ENCODE measurements around the gene CCDC90B.

Gene CCDC90B

DNA sequence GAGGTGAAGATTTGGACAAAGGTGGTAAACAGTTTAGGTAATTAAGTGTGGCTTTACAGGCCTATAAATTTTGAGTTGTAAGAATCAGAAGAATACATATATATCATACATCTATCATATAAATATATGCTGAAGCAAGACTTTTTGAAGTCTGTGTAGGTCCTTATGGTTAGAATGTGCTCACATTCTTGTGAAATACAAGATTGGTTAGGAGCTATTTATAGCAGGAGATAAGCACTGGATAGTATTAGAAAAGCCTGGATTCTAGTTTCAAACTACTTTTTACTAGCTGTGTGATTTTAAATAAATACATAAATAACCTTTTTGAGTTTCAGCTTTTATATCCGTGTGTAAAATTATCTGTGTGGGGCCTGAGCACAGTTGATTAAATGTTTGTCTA, 50.3 kb downstream of the CCDC90B start:
- Histone ChIP-seq H3K36me3 (ENCODE audit: insufficient read depth, low read length) (no peaks in the 10 kb centered on the region), H3K79me2 (ENCODE audit: control insufficient read depth, insufficient read depth, low read length, unreplicated experiment) (no peaks in the 10 kb centered on the region), H2AFZ (ENCODE audit: low read length, unreplicated experiment) (no peak overlapping the region), H3K4me3 (ENCODE audit: low read depth, low read length) (no peak overlapping the region), H3K4me1 (ENCODE audit: control insufficient read depth, insufficient read depth, low read length, unreplicated experiment) (no peaks in the 10 kb centered on the region), H3K27me3 (ENCODE audit: insufficient read depth, low read length) (no peaks in the 10 kb centered on the region), H3K27ac (ENCODE audit: low read depth, low read length) (no peak overlapping the region)

DNA sequence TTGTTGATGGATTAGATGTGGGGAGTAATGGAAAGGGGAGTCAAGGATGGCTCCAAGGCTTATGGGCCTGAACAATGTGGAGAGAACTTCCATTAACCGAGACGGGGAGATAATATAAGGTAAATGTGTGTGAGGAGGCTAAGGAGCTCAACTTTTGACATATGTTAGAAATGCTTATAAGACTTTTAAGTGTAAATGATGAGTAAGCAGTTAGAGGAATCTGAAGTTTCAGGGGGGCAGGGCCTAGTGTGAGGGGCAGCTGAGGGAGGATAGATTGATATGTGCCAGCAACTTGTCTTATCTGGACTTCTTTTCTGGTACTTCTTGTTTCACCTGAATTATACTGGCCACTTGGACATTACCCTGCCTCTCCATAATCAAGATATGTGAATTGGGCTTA, 62.7 kb downstream of the CCDC90B start:
- Histone ChIP-seq H3K27ac (ENCODE audit: low read depth, low read length) (no peak overlapping the region), H3K79me2 (ENCODE audit: control insufficient read depth, insufficient read depth, low read length, unreplicated experiment) (no peaks in the 10 kb centered on the region), H3K36me3 (ENCODE audit: insufficient read depth, low read length) (no peaks in the 10 kb centered on the region), H2AFZ (ENCODE audit: low read length, unreplicated experiment) (no peak overlapping the region), H3K27me3 (ENCODE audit: insufficient read depth, low read length) (no peaks in the 10 kb centered on the region), H3K4me3 (ENCODE audit: low read depth, low read length) (no peak overlapping the region), H3K4me1 (ENCODE audit: control insufficient read depth, insufficient read depth, low read length, unreplicated experiment) (no peaks in the 10 kb centered on the region)

GRCh38 chr11:83222499-83222898, 63.7 kb downstream of the CCDC90B start:
- Histone ChIP-seq H3K4me1 (ENCODE audit: control insufficient read depth, insufficient read depth, low read length, unreplicated experiment) (no peaks in the 10 kb centered on the region), H3K36me3 (ENCODE audit: insufficient read depth, low read length) (no peaks in the 10 kb centered on the region), H3K79me2 (ENCODE audit: control insufficient read depth, insufficient read depth, low read length, unreplicated experiment) (no peaks in the 10 kb centered on the region), H2AFZ (ENCODE audit: low read length, unreplicated experiment) (no peak overlapping the region), H3K27ac (ENCODE audit: low read depth, low read length) (no peak overlapping the region), H3K27me3 (ENCODE audit: insufficient read depth, low read length) (no peaks in the 10 kb centered on the region), H3K4me3 (ENCODE audit: low read depth, low read length) (no peak overlapping the region)

DNA sequence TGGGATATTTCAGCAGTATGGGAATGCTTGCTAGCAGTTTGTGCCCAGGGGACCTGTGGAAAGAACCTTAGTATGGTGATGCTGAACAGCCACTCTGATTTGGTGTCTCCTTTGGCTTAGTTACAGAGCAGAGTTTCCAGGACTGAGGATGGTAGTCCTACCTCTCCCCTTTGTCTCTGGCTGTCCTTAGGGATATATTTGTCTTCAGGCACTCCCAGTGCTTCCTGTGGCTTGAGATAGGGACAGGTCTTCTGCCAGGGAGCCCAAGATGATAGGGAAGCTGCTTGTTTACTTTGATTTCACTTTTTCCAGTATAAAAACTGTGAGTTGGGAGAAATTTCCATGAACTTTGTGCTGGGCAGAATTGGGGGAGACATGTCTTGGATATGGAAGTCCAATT, 64.5 kb downstream of the CCDC90B start:
- Histone ChIP-seq H3K36me3 (ENCODE audit: insufficient read depth, low read length) (no peaks in the 10 kb centered on the region), H3K27ac (ENCODE audit: low read depth, low read length) (no peak overlapping the region), H2AFZ (ENCODE audit: low read length, unreplicated experiment) (no peak overlapping the region), H3K79me2 (ENCODE audit: control insufficient read depth, insufficient read depth, low read length, unreplicated experiment) (no peaks in the 10 kb centered on the region), H3K4me3 (ENCODE audit: low read depth, low read length) (no peak overlapping the region), H3K4me1 (ENCODE audit: control insufficient read depth, insufficient read depth, low read length, unreplicated experiment) (no peaks in the 10 kb centered on the region), H3K27me3 (ENCODE audit: insufficient read depth, low read length) (no peaks in the 10 kb centered on the region)

GRCh38 chr11:83220260-83220659, 65.9 kb downstream of the CCDC90B start:
- Histone ChIP-seq H3K79me2 (ENCODE audit: control insufficient read depth, insufficient read depth, low read length, unreplicated experiment) (no peaks in the 10 kb centered on the region), H3K36me3 (ENCODE audit: insufficient read depth, low read length) (no peaks in the 10 kb centered on the region), H3K4me1 (ENCODE audit: control insufficient read depth, insufficient read depth, low read length, unreplicated experiment) (no peaks in the 10 kb centered on the region), H3K27ac (ENCODE audit: low read depth, low read length) (no peak overlapping the region), H3K27me3 (ENCODE audit: insufficient read depth, low read length) (no peaks in the 10 kb centered on the region), H2AFZ (ENCODE audit: low read length, unreplicated experiment) (no peak overlapping the region), H3K4me3 (ENCODE audit: low read depth, low read length) (no peak overlapping the region)

- Histone ChIP-seq H3K4me3 (ENCODE audit: low read depth, low read length) (no peak overlapping the region), H3K79me2 (ENCODE audit: control insufficient read depth, insufficient read depth, low read length, unreplicated experiment) (no peaks in the 10 kb centered on the region), H3K36me3 (ENCODE audit: insufficient read depth, low read length) (no peaks in the 10 kb centered on the region), H3K27me3 (ENCODE audit: insufficient read depth, low read length) (no peaks in the 10 kb centered on the region), H2AFZ (ENCODE audit: low read length, unreplicated experiment) (no peak overlapping the region), H3K4me1 (ENCODE audit: control insufficient read depth, insufficient read depth, low read length, unreplicated experiment) (no peaks in the 10 kb centered on the region), H3K27ac (ENCODE audit: low read depth, low read length) (no peak overlapping the region)
Observed at GRCh38 chr11:83219095-83219494, 67.1 kb downstream of the CCDC90B start.

Measured in ACC112 (cell line).